ENCODE measurements around the gene KCNJ2.
A peak's percentile ranks its signal among the peaks of the same experiment; 100 is the strongest.

KCNJ2 gene

GRCh38 chr17:70134777-70135176, 34.6 kb upstream of the KCNJ2 start:
- peaks cover 12% of the 10 kb centered on the region for H3K4me1 ChIP-seq (ENCODE audit: low read depth, poor library complexity, severe bottlenecking)
- no peak overlapping the region for H3K27ac ChIP-seq

GRCh38 chr17:70136131-70136530, 33.2 kb upstream of the KCNJ2 start:
- no peak overlapping the region for H3K9ac ChIP-seq
- no peak overlapping the region for H2AFZ ChIP-seq (ENCODE audit: low read depth)
- H3K27ac ChIP-seq, result no peak overlapping the region
- no peak overlapping the region for H3K4me2 ChIP-seq
- peaks cover 12% of the 10 kb centered on the region for H3K4me1 ChIP-seq (ENCODE audit: low read depth, poor library complexity, severe bottlenecking)
- no peak for TF ChIP-seq CTCF (conservative IDR thresholded peaks at IDR 0.05; ENCODE audit: low read depth, low read length)
- no peaks in the 10 kb centered on the region for H3K79me2 ChIP-seq (ENCODE audit: insufficient read depth, low read depth)
- no peak overlapping the region for H3K4me3 ChIP-seq (IDR thresholded peaks at IDR 0.05; ENCODE audit: insufficient read depth, low read depth, low read length)
- no peaks in the 10 kb centered on the region for H3K36me3 ChIP-seq (ENCODE audit: insufficient read depth)
- H3K27me3 ChIP-seq (ENCODE audit: insufficient read depth, low read depth), result no peaks in the 10 kb centered on the region
- H4K20me1 ChIP-seq (ENCODE audit: insufficient read depth), result no peaks in the 10 kb centered on the region

More at GRCh38 chr17:70134777-70135176, 34.6 kb upstream of the KCNJ2 start:
- Histone ChIP-seq H3K4me3 (IDR thresholded peaks at IDR 0.05; ENCODE audit: insufficient read depth, low read depth, low read length) (no peak overlapping the region), H4K20me1 (ENCODE audit: insufficient read depth) (no peaks in the 10 kb centered on the region), H3K79me2 (ENCODE audit: insufficient read depth, low read depth) (no peaks in the 10 kb centered on the region), H3K4me2 (no peak overlapping the region), H2AFZ (ENCODE audit: low read depth) (no peak overlapping the region), H3K9ac (no peak overlapping the region), H3K27me3 (ENCODE audit: insufficient read depth, low read depth) (no peaks in the 10 kb centered on the region), H3K36me3 (ENCODE audit: insufficient read depth) (no peaks in the 10 kb centered on the region)
- no peak for TF ChIP-seq CTCF (conservative IDR thresholded peaks at IDR 0.05; ENCODE audit: low read depth, low read length)

GRCh38 chr17:70137451-70138230, 31.7 kb upstream of the KCNJ2 start:
- no peak for TF ChIP-seq CTCF (conservative IDR thresholded peaks at IDR 0.05; ENCODE audit: low read depth, low read length)
- H3K27me3 ChIP-seq (ENCODE audit: insufficient read depth, low read depth), result no peaks in the 10 kb centered on the region
- H3K4me3 ChIP-seq (IDR thresholded peaks at IDR 0.05; ENCODE audit: insufficient read depth, low read depth, low read length), result no peak overlapping the region
- H4K20me1 ChIP-seq (ENCODE audit: insufficient read depth), result no peaks in the 10 kb centered on the region
- H3K9ac ChIP-seq, result no peak overlapping the region
- no peaks in the 10 kb centered on the region for H3K79me2 ChIP-seq (ENCODE audit: insufficient read depth, low read depth)
- no peaks in the 10 kb centered on the region for H3K36me3 ChIP-seq (ENCODE audit: insufficient read depth)
- H3K27ac ChIP-seq, result no peak overlapping the region
- peak overlapping the region; percentile 57 for H3K4me2 ChIP-seq
- peaks cover 12% of the 10 kb centered on the region for H3K4me1 ChIP-seq (ENCODE audit: low read depth, poor library complexity, severe bottlenecking)
- H2AFZ ChIP-seq (ENCODE audit: low read depth), result peak overlapping the region; percentile 56

- Histone ChIP-seq H3K9ac (no peak overlapping the region), H3K4me1 (ENCODE audit: low read depth, poor library complexity, severe bottlenecking) (peaks cover 12% of the 10 kb centered on the region), H2AFZ (ENCODE audit: low read depth) (no peak overlapping the region), H3K4me2 (no peak overlapping the region; the same call in 1 of the 2 replicates), H4K20me1 (ENCODE audit: insufficient read depth) (no peaks in the 10 kb centered on the region), H3K36me3 (ENCODE audit: insufficient read depth) (no peaks in the 10 kb centered on the region), H3K27me3 (ENCODE audit: insufficient read depth, low read depth) (no peaks in the 10 kb centered on the region), H3K27ac (no peak overlapping the region), H3K79me2 (ENCODE audit: insufficient read depth, low read depth) (no peaks in the 10 kb centered on the region), H3K4me3 (IDR thresholded peaks at IDR 0.05; ENCODE audit: insufficient read depth, low read depth, low read length) (no peak overlapping the region)
- no peak for TF ChIP-seq CTCF (conservative IDR thresholded peaks at IDR 0.05; ENCODE audit: low read depth, low read length)
These were observed 31.0 kb upstream of the KCNJ2 start for GRCh38 chr17:70138291-70138865.

Measured in KMS-11 (cell line).